Activated CD8-positive, alpha-beta memory T cell treated with anti-CD3 and anti-CD28 coated beads, Interleukin-2, amount 50 U/mL, for 24 hours (primary cell): ENCODE data around the gene PFKM.
"Not testable (repeated sequence)": the region's sequence is repeated elsewhere in the genome, so short reads cannot be mapped to it uniquely, and the experiment has no call there.

Experiments used
- DNase-seq: peaks from one replicate; pipeline ENCODE4 v3.0.0-alpha.2; 2020; ENCODE audit errors: extremely low read depth

The PFKM gene

GRCh38 chr12:48111312-48111693, 7.9 kb upstream of the PFKM start:
- not testable (repeated sequence) for DNase-seq

GRCh38 chr12:48115957-48116356, 3.2 kb upstream of the PFKM start:
- no peak for DNase-seq

GRCh38 chr12:48118284-48118871, 786 bp upstream of the PFKM start:
- DNase-seq: no peak

GRCh38 chr12:48119834-48120195, 651 bp downstream of the PFKM start:
- DNase-seq: no peak

- no peak for DNase-seq
Observed at GRCh38 chr12:48121522-48121921, 2.4 kb downstream of the PFKM start.

GRCh38 chr12:48122065-48122834, 3.1 kb downstream of the PFKM start:
- no peak for DNase-seq

GRCh38 chr12:48123169-48123568, 4.0 kb downstream of the PFKM start:
- no peak for DNase-seq

GRCh38 chr12:48125542-48125941, 6.4 kb downstream of the PFKM start:
- not testable (repeated sequence) for DNase-seq

- DNase-seq: no peak
Observed at GRCh38 chr12:48125985-48126384, 6.8 kb downstream of the PFKM start.

GRCh38 chr12:48126953-48127630, 7.9 kb downstream of the PFKM start:
- DNase-seq: no peak

- no peak for DNase-seq
Observed at GRCh38 chr12:48128800-48129199, 9.6 kb downstream of the PFKM start.

- DNase-seq: no peak
Observed at GRCh38 chr12:48129376-48129775, 10.2 kb downstream of the PFKM start.

GRCh38 chr12:48131517-48131916, 12.4 kb downstream of the PFKM start:
- no peak for DNase-seq

- no peak for DNase-seq
Observed at GRCh38 chr12:48132826-48133225, 13.7 kb downstream of the PFKM start.

- DNase-seq: no peak
Observed at GRCh38 chr12:48135027-48135426, 15.9 kb downstream of the PFKM start.

- DNase-seq: no peak
Observed at GRCh38 chr12:48142818-48143674, 23.9 kb downstream of the PFKM start.

GRCh38 chr12:48143898-48144297, 24.7 kb downstream of the PFKM start:
- no peak for DNase-seq

- DNase-seq: no peak
Observed at GRCh38 chr12:48145981-48146380, 26.8 kb downstream of the PFKM start.

- no peak for DNase-seq
Observed at GRCh38 chr12:48151103-48151771, 32.1 kb downstream of the PFKM start.

GRCh38 chr12:48155786-48156185, 36.6 kb downstream of the PFKM start:
- DNase-seq: not testable (repeated sequence)

- DNase-seq: no peak
Observed at GRCh38 chr12:48156652-48157017, 37.5 kb downstream of the PFKM start.
